Gastroesophageal sphincter (tissue), 4 donors: Measurements from ENCODE around the gene SLC7A1. TPM values are rescaled to one million over a fixed set of nuclear protein-coding genes. Genes with fewer than 3 reads are reported as not detected.

ENCODE experiments used
- ATAC-seq: fragments of 150-250 bp; one replicate; pipeline ENCODE4 v1.9.1; 2016; ENCODE audit warnings: mild to moderate bottlenecking, moderate library complexity
- H3K27ac ChIP-seq, 4 donors: fragments of 200-600 bp; sonication (generic) in 3 of 4; 1 replicate in 3 of 4; 2 replicates in 1 of 4; pipeline ENCODE4 v1.5.1; 2016 to 2019
- H3K27me3 ChIP-seq: fragments of 200-600 bp; sonication (generic); one replicate; pipeline ENCODE4 v1.5.1; 2019
- H3K36me3 ChIP-seq, 2 donors: fragments of 200-600 bp; sonication (generic); one replicate each; pipeline ENCODE4 v1.5.1; 2019; ENCODE audit warnings: control low read depth in 1 of 2
- H3K4me1 ChIP-seq, 3 donors: fragments of 200-600 bp; sonication (generic); 1 replicate in 2 of 3; 2 replicates in 1 of 3; pipeline ENCODE4 v1.5.1; 2016 to 2019; ENCODE audit warnings: control low read depth in 2 of 3
- H3K4me3 ChIP-seq, 2 donors: fragments of 200-600 bp; sonication (generic); one replicate each; pipeline ENCODE4 v1.5.1; 2019; ENCODE audit warnings: mild to moderate bottlenecking in 1 of 2, moderate library complexity in 1 of 2
- H3K9me3 ChIP-seq, 3 donors: fragments of 200-600 bp; sonication (generic); one replicate each; pipeline ENCODE4 v1.5.1; 2017 to 2019; ENCODE audit warnings: control low read depth in 2 of 3
- CTCF ChIP-seq, 4 experiments: fragments of 200-600 bp in 2 of 4; fragments of 450-650 bp in 2 of 4; sonication (generic) in 1 of 4; IDR thresholded peaks; one replicate each; pipeline ENCODE4 v1.5.1; 2017 to 2019; ENCODE audit warnings: antibody characterized with exemption in 4 of 4, mild to moderate bottlenecking in 2 of 4, moderate library complexity in 2 of 4
- EP300 ChIP-seq: sonication (generic); formaldehyde crosslinking; IDR thresholded peaks from one replicate; pipeline ENCODE4 v1.6.1; 2017; ENCODE audit warnings: antibody characterized with exemption, mild to moderate bottlenecking
- POLR2A ChIP-seq, 2 donors: fragments of 450-650 bp; IDR thresholded peaks; one replicate each; pipeline ENCODE4 v1.6.1; 2017; ENCODE audit warnings: antibody characterized with exemption in 2 of 2, mild to moderate bottlenecking in 2 of 2, moderate library complexity in 1 of 2
- POLR2AphosphoS5 ChIP-seq: sonication (generic); formaldehyde crosslinking; IDR thresholded peaks from one replicate; pipeline ENCODE4 v1.6.1; 2017; ENCODE audit warnings: antibody characterized with exemption
- WGBS, 2 donors: methylation state at CpG; one replicate each; pipeline ENCODE4 v1.1.5; 2018; ENCODE audit warnings: low coverage in 1 of 2; 5-methylcytosine and 5-hydroxymethylcytosine counted together
- total RNA-seq, 4 donors: library from RNA; depleted of rRNA; stranded (reverse); fragments of >200 nt; gene quantifications; one replicate each; pipeline ENCODE4 v1.1.0, GENCODE V29; 2016

Gene SLC7A1
- total RNA-seq, 4 donors from 2014 or later = 13.5 to 33.8 (median 22.1) TPM

DNA sequence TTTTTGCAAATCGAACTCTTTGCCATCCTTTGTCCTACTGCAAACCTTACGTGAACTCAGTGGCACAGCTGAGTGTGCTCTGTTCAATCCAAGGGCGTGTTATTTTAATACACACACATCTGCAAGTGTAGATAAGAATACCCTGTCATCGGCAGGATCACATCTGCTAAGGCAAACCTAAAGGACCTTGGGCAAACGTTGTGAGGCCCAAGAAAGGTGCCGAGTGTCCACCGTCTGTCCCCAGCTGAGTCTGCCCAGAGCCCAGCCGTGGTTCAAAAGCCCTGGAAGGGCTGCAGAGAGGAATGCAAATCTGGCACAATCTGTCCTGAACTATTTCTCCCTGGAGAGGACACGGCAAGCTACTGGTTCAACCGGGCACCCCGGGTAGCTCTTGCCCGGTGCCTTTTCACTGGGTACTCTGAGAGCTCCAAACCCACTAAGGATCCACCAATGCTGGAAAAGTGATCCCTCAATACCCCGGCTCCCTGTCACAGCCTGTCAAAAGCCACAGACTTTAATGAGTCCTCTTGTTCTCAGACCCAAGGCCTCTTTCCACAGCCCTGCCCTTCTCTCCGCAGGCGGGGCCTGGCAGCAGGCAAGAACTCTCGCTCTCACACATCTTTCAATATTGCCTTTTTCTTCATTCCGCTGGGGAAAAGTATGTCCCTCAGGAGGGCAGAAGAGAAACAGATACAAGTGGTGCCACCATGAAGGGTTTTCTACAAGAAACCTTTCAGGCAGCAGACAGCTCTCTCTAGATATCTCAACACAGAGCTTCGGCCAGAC, 17.0 kb downstream of the SLC7A1 start:
- peak; percentile 29 for ATAC-seq
- peak overlapping the region in 1 of 4 donors; percentile 35 for H3K27ac ChIP-seq
- H3K27me3 ChIP-seq = no peaks in the 10 kb centered on the region

GRCh38 chr13:29577136-29578051, 18.1 kb downstream of the SLC7A1 start:
- no peaks in the 10 kb centered on the region for H3K27me3 ChIP-seq
- H3K4me3 ChIP-seq = no peak overlapping the region
- 83 to 93% methylated on average over 12 to 14 of the region's 18 CpGs for WGBS, 2 donors
- H3K4me1 ChIP-seq = peaks cover 0 to 82% (median 5%) of the 10 kb centered on the region in 3 donors
- ATAC-seq = no peak
- H3K9me3 ChIP-seq = no peaks in the 10 kb centered on the region
- TF ChIP-seq POLR2AphosphoS5 = no peak
- no peak for TF ChIP-seq CTCF (IDR thresholded peaks at IDR 0.05)
- no peak for TF ChIP-seq EP300
- TF ChIP-seq POLR2A (IDR thresholded peaks at IDR 0.05) = no peak
- H3K36me3 ChIP-seq = no peaks in the 10 kb centered on the region
- no peak overlapping the region for H3K27ac ChIP-seq

More for the DNA sequence above, 17.0 kb downstream of the SLC7A1 start:
- no peak for TF ChIP-seq POLR2AphosphoS5
- no peak for TF ChIP-seq POLR2A (IDR thresholded peaks at IDR 0.05)
- no peak for TF ChIP-seq CTCF (IDR thresholded peaks at IDR 0.05)
- TF ChIP-seq EP300 = no peak
- Histone ChIP-seq H3K4me1 (peaks cover 0 to 82% (median 7%) of the 10 kb centered on the region in 3 donors), H3K4me3 (no peak overlapping the region), H3K36me3 (no peaks in the 10 kb centered on the region), H3K9me3 (no peaks in the 10 kb centered on the region)
- 71 to 88% methylated on average over 4 to 11 of the region's 18 CpGs for WGBS, 2 donors

- Histone ChIP-seq H3K4me3 (no peak overlapping the region), H3K4me1 (peaks cover 0 to 80% (median 0%) of the 10 kb centered on the region in 3 donors), H3K36me3 (no peaks in the 10 kb centered on the region), H3K27me3 (no peaks in the 10 kb centered on the region), H3K9me3 (no peaks in the 10 kb centered on the region), H3K27ac (no peak overlapping the region)
- TF ChIP-seq POLR2A (IDR thresholded peaks at IDR 0.05) (no peak), CTCF (IDR thresholded peaks at IDR 0.05) (no peak)
- WGBS, 2 donors = 93 to 95% methylated on average over 4 to 6 of the region's 7 CpGs
- ATAC-seq = no peak
These were observed 18.9 kb downstream of the SLC7A1 start for GRCh38 chr13:29576581-29576980.

- H3K4me3 ChIP-seq = no peak overlapping the region
- H3K4me1 ChIP-seq = peaks cover 0 to 70% (median 0%) of the 10 kb centered on the region in 3 donors
- H3K27me3 ChIP-seq = no peaks in the 10 kb centered on the region
- no peaks in the 10 kb centered on the region for H3K36me3 ChIP-seq
- H3K27ac ChIP-seq = no peak overlapping the region
- H3K9me3 ChIP-seq = no peaks in the 10 kb centered on the region
- ATAC-seq = no peak
- TF ChIP-seq EP300 (no peak), CTCF (IDR thresholded peaks at IDR 0.05) (no peak), POLR2A (IDR thresholded peaks at IDR 0.05) (no peak), POLR2AphosphoS5 (no peak)
- WGBS, 2 donors = 40 to 70% methylated on average over 3 of the region's 3 CpGs
These were observed 20.4 kb downstream of the SLC7A1 start for GRCh38 chr13:29575098-29575497.
